Left renal pelvis (tissue), 4 donors: Measurements from ENCODE around the gene VSIR. TPM values are rescaled to one million over a fixed set of nuclear protein-coding genes. Genes with fewer than 3 reads are reported as not detected.

ENCODE experiments used
- DNase-seq, 4 donors: peaks; one replicate each; pipeline ENCODE4 v3.0.0-alpha.2; 2013; ENCODE audit warnings: low read depth in 4 of 4, low spot score in 3 of 4
- polyA plus RNA-seq, 4 donors: library from polyadenylated mRNA; unstranded; fragments of 120-200 nt; gene quantifications; one replicate each; pipeline ENCODE4 v1.2.1, GENCODE V29; 2013; ENCODE audit not compliant: insufficient read length in 4 of 4

Gene VSIR
- polyA plus RNA-seq, 4 donors = 10.3 to 59.0 (median 11.4) TPM

DNA sequence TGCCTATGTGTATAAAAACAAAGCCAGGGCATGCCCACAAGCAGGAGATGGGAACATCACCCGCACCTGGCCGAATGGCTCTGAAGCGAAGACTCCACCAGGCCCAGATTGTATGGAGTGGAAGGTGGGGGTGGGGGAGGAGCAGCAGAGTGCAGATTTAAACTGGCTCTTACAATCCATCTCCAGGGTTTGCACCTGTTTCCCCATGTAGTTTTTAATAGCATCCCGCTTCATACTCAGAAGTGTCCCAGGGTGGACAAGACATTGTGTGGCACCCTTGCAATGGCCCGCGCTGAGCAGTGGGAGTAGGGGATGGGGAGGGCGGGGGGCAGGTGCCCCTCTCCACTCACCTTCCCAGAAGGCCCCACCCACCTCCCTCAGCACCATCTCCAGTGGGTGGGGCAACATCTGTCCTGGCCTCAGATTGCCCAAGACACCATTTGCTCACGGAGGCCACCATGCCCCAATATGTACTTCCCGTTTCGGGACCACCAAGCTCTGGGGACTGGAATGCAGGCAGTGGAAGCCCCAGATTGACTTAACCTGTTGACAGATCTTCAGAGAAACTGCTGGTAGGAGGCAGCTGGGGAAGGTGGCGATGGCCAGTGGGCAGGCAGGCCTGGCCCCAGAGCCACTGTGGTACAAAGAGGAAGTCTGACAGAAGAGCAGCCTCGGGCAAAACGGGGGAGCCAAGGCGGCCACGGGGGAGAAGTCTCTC is 23.0 kb downstream of the VSIR start:
- no peak for DNase-seq

DNA sequence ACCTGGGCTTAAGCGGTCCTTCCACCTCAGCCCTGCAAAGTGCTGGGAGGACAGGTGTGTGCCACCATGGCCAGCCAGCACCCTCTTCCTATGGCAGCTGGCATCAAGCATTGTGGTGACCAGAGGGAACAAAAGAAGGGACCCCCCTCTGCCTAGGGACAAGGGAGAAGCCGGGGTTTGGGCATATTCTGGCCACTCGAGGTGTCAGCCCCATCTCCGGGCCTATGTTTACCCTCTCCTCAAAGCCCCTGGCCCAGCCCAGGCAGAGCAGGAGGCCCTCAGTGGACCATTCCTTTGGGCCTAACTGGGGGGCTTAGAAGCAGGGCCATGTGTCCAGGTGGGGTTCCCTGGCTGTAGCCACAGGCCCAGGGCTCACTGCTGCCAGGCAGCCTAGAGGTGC is 23.9 kb downstream of the VSIR start:
- no peak for DNase-seq

DNA sequence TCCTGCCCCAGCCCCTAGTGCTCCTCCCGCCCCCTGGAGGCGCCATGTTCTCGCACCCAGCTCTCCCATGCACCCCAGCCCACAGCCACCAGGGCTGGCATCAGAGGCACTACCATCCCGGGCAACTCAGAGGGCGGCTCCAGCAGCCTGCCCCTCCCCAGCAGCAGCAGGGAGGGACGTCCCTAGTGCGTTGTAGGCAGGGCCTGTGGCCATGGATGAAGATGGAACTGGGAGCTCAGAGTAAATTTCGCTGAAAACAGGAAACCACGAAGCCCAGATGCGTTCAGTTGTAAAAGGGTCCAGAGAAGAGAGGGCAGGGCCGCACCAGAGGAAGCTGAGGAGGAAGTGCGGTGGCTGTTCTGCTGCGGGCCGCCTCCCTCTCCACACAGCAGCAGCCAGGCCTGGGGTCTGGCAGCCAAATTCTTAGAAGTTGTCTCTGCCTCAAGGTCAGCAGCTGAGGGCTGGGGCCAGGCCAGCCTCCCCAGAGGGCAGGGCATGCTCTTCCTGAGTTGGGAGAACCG is 24.6 kb downstream of the VSIR start:
- DNase-seq = no peak

DNA sequence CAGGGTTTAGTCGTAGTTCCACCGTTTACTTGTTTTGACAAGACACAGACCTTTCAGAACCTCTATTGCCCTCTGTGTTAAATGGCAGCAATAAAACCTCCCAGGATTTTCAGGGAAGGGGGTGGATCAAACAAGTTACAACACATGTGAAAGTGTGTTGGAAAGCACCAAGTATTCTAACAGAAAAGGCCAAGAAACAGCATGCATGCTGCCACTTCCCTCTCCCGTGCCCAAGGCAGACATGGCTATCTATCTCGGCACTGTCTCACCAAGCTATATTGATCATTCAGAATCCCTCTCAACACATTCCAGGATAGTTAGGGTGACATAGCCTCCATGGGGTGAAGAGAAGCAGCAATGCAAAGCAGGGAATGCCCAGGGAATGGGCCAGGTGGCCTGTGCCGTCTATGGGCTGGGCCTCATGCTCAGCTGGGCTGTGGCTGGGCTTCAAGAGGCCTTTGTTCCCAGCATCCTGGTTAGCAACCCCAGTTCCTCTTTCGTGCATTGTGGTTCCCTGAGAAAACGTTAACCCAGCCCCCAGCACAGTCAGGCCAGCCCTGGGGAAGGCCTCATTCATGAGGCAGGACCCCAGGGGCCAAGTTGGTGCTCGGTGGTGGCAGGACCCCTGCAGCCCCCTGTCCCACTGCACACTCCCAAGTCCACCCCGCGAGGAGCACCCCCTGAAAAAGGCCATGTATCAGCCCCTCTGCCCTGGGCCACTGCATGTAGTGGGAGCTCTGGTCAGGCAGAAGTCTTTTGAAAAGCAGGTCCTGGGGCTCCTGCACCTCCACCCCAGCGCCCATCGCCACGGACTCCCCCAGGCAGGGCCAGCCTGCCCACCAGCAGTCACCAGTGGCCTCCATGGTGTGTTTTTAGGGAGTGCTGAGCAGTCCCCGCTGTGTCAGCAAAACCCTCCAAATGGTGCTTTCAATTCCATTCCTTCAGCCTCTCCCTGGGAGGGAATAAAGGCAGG is 25.5 kb downstream of the VSIR start:
- no peak for DNase-seq

DNA sequence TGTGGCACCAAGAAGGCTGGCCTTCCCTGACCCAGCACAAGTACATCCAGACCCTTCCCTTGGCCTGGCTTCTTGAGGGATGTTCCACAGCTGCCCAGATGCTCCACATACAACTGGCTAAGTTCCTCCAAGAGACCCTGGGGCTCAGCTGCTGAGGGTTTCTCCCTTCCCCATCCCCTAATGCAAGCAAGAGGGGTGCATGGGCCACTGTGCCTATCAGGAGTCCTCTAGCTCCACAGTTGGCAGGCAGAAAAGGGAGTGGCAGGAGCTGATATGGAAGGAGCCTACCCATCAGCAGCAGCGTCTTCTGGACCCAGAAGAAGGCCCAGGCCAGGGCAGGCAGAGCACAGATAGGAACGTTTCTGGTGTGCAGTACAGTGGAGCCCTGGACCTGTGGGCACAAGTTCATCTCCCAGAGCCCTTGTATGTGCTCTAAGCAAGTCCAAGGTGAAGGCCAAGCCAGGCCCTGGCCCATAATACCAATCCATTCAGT is 26.2 kb downstream of the VSIR start:
- DNase-seq = no peak

DNA sequence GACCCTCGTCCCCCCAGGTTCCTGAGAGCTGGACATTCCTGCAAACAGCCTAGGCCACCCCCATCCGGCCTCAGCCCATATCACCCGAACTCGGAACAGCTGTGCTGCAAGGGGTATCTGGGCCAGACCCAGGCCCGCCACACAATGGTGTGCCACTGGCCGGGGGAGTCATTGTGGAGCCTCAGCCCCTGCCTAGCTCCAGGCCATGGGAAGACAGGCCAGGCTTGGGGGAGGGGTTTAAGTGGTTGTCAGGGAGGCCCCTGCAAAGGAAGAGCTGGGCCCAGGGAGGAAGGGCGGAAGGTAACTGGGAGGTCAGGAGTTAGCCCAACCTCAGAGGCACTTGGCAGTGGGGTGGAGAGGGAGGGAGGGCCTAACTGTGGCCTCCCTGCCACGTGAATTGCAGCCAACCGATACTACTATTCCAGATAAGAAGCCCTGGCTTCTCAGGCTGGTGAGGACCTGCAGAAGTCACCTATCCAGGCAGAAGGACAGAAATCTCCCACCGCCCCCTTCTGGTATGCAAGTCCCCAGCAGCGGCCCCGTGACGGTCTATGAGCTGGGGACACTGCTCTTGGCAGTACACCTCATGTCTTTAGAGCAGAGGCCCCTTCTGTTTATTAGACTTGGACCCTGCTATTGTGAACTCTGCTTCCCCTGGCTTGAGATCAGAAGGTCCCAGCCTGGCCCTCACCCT is 26.8 kb downstream of the VSIR start:
- DNase-seq = no peak

DNA sequence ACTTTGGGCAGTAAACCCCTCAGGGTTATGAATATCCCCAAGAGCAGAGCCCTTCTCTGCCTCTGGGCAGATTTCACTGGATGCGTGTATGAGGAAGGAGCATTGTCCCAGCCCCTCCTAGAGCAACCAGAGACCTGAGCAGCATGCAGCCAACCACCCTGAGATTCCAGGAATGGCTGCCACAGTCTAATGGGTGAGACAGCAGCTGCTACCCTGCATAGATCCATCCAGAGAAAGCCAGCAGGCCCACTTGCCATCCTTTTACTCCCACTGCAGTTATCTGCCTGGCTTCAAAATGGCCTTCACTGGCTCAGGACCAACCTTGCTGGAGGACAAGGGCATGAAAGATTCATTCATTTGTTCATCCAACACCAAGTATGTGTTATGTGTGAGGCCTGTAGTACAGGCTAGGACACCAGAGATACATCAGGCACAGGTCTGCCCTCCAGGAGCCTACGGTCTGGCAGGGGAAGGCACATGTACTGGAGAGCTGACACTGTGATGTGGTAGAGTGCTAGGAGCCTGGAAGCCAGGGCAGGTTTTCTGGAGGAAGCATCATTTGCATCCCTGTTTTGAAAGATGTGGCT is 27.6 kb downstream of the VSIR start:
- DNase-seq = no peak

DNA sequence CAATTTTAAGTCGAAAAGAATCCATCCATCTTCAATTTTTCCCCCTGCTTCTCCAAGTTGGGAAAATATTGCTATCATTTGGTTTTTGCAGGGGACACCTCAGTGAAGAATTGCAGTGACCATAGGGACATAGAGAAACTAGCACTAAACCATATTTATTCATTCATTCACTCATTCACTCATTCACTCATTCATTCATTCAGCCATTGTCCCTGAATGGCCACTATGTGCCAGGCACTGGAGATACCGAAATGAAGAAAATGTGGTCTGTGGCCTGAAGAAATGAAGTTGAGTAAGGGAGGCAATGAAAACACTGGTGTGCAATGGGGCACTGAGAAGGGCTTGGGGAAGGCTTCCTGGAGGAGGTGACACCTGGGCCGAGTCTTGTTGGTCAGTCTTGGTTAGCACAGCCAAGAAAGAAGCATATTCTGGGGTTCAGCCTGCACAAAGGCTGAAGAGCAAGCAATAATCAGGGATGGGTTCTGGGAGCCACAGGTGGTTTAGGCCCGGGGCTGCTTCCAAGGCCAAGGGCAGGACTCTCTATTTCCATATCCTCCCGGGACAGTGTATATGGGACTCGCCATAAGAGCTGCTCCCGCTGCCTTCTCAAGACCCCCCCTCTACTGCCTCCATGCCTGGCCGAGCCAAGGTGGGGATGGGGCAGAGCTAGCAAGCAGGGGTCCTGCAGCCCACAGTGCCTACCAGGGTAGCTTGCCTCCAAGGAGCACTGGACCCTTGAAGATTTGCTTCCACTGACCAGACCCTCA is 28.2 kb downstream of the VSIR start:
- no peak for DNase-seq

DNA sequence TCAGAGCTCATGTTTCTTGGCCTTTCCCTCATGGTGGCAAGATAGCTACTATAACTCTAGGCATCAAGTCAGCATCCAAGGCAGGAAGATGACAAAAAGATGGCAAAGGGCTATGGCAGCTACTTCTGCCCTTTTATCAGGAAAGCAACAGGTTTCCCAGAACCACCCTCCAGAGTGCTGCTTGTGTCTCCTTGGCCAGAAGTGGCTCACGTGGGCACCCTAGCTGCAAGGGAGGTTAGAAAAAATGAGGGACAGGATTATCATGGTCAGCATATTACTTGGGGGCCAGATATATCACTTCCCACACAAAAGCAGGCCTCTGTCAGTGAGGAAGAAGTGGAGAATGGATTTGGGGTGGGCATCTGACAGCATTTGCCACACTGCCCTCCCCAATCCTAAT is 29.5 kb downstream of the VSIR start:
- no peak for DNase-seq

DNA sequence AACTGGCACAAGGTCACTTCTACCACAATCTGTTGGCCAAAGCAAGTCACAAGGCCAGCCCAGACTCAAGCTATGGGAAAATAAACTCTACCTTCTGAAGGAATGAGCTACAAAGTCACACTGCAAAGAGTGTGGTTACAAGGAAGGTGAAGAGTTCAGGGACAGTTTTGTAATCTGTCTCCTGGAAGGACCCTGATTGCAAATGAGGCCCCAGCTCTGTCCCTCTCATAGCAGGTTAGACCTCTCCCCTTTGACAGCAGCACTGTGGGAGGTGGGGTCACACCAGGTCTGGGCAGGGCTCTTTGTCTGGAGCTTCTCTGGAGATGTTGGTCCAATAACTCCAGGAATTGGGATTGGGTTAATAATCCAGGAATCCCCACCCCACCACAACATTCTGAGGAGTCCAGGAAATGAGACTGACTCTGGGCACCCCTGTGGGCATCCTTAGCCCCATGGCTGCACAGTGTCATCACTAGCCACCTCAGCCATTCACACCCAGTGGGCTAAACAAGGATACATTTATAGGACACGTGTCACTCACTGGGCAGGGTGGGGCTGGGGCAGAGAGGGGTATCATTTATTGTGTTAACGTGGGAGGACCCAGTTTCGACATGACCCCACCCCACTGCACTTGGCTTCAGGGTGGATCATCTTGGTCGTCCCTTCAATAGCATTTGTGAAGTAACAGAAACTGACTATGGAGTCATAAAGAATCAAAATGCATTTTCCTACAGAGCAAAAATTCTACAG is 30.1 kb downstream of the VSIR start:
- DNase-seq = no peak

DNA sequence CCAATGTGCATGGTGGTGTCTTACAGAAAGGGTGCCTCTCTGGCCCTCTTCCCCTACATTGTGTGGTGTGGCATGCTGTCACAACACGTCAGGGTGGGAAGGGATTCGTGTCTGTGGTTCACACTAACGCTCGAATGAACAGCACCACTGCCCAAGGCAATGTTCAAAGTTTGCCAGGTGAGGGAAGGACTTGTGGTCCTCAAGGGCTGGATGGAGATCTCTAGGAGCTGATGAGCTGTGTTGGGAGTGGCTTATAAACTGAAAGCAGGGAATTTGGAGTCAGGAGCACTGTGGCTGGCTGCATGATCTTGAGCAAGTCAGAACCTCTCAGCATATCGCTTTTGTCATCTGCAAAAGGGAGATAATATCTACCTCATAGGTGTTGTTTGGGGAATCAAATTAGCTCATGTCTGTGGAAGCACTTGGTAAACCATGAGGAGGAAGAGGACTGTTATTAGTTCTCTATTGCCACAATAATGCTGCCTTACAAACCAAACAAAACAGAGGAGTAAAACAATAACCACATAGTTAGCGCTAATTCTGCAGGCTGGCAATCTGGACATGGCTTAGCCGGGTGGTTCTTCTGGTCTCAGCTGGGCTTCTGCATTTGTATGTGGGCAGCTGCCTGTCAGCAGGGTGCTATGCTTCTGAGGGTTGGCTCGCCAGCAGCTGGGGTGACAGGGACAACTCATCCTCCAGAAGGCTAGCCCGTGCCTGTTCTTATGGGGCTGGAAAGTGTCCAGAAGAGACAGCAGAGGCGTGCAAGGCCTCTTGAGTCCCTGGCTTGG is 30.8 kb downstream of the VSIR start:
- no peak for DNase-seq

DNA sequence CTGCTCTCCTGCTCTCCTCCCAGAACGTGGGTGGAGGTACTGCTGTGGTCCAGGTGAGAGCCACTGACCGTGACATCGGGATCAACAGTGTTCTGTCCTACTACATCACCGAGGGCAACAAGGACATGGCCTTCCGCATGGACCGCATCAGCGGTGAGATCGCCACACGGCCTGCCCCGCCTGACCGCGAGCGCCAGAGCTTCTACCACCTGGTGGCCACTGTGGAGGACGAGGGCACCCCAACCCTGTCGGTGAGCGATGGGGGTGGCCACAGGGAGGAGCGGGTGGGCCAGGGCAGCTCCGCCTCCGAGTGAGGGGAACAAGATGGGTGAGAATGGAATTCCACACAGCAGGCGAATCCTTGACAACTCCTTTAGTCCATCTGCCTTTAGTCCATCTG is 31.6 kb downstream of the VSIR start:
- DNase-seq = no peak

DNA sequence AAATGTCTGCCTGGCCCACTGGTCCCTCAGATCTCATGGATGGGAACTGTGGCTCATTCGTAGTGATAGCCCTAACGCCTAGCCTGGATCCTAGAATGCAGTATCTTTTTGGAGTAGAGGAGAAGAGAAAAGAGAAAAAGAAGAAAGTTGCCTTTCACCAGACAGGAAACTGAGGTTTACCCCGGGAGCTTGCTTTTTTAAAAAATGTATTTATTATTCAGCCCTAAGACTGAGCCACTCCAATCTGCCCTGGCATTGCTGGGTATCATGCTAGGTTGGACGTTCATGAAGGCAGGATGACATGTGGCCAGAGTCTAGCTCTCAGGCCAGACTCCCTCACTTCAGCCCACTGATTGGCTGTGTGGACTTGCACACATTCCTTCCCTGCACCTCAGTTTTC is 32.3 kb downstream of the VSIR start:
- no peak for DNase-seq

DNA sequence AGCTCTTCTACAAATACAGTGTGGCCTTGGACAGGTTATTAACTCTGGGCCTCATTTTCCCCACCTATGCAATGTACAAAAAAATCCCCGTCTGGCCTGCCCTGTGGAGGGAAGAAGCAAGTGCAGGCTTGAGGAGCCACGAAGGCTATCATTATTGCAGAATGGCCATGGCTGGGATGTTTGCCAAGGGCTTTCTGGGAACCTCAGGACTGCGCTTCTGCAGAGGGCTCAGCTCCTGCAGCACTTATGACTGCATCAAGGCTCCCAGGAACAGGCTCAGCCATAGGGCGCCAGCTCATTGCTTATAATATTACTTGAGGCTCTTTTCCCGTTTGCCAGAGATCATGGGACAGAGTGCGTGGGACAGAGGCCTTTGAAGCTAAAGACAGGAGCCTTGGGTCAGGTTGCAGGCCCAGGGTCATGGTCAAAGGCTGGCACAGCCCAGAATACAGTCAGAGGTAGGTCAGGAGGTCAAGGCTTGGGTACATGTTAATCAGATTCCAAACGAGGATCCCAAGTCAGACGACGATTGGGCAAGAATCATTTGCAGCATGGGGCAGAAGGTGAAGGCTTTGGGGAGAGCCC is 33.2 kb downstream of the VSIR start:
- DNase-seq = no peak

DNA sequence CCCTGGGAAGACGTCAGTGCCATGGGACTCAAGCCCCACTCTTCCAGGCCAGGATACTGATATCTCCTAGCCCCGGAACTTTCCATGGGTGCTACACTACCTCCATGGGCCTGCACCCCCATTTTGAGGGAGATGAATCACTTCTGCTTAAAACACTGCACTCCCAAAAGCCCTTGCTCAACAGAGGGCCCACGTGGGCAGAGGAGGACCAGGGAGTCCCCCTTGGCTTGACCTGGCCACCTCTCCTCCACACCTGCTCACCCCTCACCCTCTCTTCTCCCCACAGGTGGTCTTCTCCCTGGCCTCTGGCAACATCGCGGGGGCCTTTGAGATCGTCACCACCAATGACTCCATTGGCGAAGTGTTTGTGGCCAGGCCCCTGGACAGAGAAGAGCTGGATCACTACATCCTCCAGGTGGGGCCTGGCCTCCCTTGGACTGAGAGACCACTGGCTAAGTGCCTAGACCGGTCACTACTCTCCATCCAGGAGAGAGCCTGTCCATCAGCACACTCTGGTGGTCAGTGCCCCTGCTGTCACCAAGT is 33.9 kb downstream of the VSIR start:
- no peak for DNase-seq

DNA sequence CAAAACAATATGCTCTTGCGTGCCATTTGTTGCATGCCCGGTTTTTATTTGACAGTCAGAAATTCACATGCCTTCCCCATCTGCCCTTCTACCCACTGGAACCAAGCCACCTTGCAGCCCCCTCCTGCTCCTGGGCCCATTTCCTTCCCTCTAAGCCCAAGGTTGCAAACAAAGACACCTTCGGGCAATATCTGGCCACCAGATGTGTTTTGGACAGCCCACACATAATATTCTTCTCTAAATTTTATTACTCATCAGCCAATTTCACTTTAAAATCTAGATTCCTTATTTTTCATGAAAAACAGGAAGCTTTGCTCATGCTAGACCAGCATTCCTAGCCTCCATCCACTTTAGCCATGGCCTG is 35.5 kb downstream of the VSIR start:
- no peak for DNase-seq

DNA sequence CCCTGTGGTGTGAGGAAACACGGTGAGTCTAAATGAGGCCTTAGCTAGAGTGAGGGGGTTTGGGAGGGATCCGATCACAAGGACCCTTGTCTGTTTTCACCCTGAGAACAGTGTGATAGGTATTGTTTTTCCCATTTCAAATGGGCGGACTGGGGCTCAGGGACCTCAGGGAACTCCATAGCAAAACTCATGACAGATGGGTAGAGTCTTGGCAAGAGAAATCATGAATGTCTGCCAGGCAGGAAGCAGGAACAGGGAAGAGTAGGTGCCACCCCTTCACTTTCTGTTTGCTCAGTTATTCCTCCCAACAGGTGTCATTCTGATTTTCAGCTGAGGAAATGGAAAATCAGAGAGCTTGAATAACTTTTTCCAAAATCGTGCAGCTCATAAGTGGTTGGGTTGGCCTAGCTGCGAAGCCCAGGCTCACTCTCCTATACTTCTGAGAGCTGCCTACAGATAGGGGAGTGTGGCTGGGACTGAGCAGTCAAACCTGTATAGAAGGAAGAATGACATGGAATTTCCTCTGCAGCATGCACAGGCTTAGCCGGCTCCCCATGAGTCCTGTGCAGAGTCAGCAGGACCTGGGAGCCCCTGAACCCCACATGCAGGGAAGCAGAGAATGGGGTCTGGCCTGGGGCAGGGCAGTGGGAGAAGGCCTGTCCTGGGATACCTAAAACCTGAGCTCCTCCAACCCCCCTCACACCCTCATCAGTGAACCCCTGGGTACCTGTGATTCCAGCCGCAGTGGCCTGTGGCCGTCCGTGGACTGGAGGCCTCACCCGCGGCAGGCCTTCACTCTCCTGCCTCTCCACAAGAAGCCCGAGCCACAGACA is 36.1 kb downstream of the VSIR start:
- DNase-seq = no peak
